Measurements from ENCODE around the gene OXGR1. TPM values are rescaled to one million over a fixed set of nuclear protein-coding genes. Genes with fewer than 3 reads are reported as not detected.

The OXGR1 gene
- total and polyA plus RNA-seq, 10 of the 15 experiments (the other 5 are each of a cell fraction or from before 2014, with no cell fraction given): 0.05 TPM; not detected in 9

GRCh38 chr13:97000295-97000925 is 6.1 kb upstream of the OXGR1 start:
- DNase-seq (ENCODE audit: low read depth, low spot score): no peak
- no peaks in the 10 kb centered on the region for H3K79me2 ChIP-seq (ENCODE audit: control insufficient read depth, insufficient read depth, low read length)
- in situ Hi-C loops (cut with MboI) (no loop called here), intact Hi-C loops (cut with micrococcal nuclease; ENCODE audit: unreplicated experiment) (no loop called here)
- 34% methylated on average over 5 of the region's 5 CpGs for WGBS (ENCODE audit: insufficient coverage, insufficient replicate concordance, low lambda C conversion rate, missing lambda C conversion rate)
- H4K20me1 ChIP-seq (ENCODE audit: control insufficient read depth, insufficient read depth): no peaks in the 10 kb centered on the region
- ChIA-PET SMC1A (ENCODE audit: uncharacterized antibody, unreplicated experiment) (no interaction called here), RAD21 (ENCODE audit: unreplicated experiment) (no interaction called here), POLR2A (no interaction called here), CTCF (interaction anchor here (0.8 kb wide), 1 partner anchor 18 kb away, joined by 3 read pairs; no protein-coding TSS in a partner anchor)
- no peak overlapping the region for H3K9ac ChIP-seq (ENCODE audit: control insufficient read depth, insufficient read depth, low read length)
- BruUV-seq (replicated peaks): no TSS peak
- H3K27ac ChIP-seq (ENCODE audit: control insufficient read depth, insufficient read depth): no peak overlapping the region
- H3K4me1 ChIP-seq (ENCODE audit: control insufficient read depth, insufficient read depth, low read length): no peaks in the 10 kb centered on the region
- H3K27me3 ChIP-seq (replicated peaks in 1 of 2; ENCODE audit: control insufficient read depth in 2 of 2, insufficient read depth in 2 of 2, low read length in 1 of 2): no peaks in the 10 kb centered on the region
- H3K4me3 ChIP-seq: no peak overlapping the region
- no peak for TF ChIP-seq HDAC2 (IDR thresholded peaks at IDR 0.05)
- TF ChIP-seq NFXL1 (IDR thresholded peaks at IDR 0.05; ENCODE audit: borderline replicate concordance): no peak
- TF ChIP-seq FOXM1 (IDR thresholded peaks at IDR 0.05; ENCODE audit: low read depth, low read length): no peak
- TF ChIP-seq EZH2 (IDR thresholded peaks at IDR 0.05; ENCODE audit: borderline replicate concordance, control insufficient read depth, low read depth, low read length): no peak
- TF ChIP-seq NBN (IDR thresholded peaks at IDR 0.05): no peak
- TF ChIP-seq RELB (IDR thresholded peaks at IDR 0.05; ENCODE audit: low read depth): no peak
- no peak for TF ChIP-seq PRDM15 (CRISPR knock-in tag; IDR thresholded peaks at IDR 0.05)
- no peak for TF ChIP-seq ZBTB4 (CRISPR knock-in tag; IDR thresholded peaks at IDR 0.05)
- TF ChIP-seq IKZF2 (IDR thresholded peaks at IDR 0.05): no peak
- no peak for TF ChIP-seq KAT2A (conservative IDR thresholded peaks at IDR 0.05; ENCODE audit: control insufficient read depth, low read depth, low read length)
- no peak for TF ChIP-seq CHD2 (IDR thresholded peaks at IDR 0.05; ENCODE audit: borderline replicate concordance, low read depth, low read length)
- TF ChIP-seq SP1 (IDR thresholded peaks at IDR 0.05; ENCODE audit: low read depth, low read length): no peak
- H3K36me3 ChIP-seq (ENCODE audit: control insufficient read depth in 2 of 2, insufficient read depth in 2 of 2, low read length in 1 of 2): no peaks in the 10 kb centered on the region
- H3K4me2 ChIP-seq (ENCODE audit: control insufficient read depth, insufficient read depth): no peak overlapping the region
- ATAC-seq: no peak
- FAIRE-seq: no peak
- H2AFZ ChIP-seq (ENCODE audit: control insufficient read depth, low read depth, low read length): no peak overlapping the region
- no peaks in the 10 kb centered on the region for H3K9me3 ChIP-seq (replicated peaks; ENCODE audit: control insufficient read depth, insufficient read depth, low read length)
